Diencephalon (tissue), 1 donor: ENCODE results near the gene PAQR8. TPM values are rescaled to one million over a fixed set of nuclear protein-coding genes. Genes with fewer than 3 reads are reported as not detected.

Source experiments
- total RNA-seq: library from RNA; depleted of rRNA; stranded (reverse); fragments of >200 nt; gene quantifications from one replicate; pipeline ENCODE4 v1.2.3, GENCODE V29; 2014

PAQR8 gene
- total RNA-seq, result 27.9 TPM

GRCh38 chr6:52361945-52362442 is at the start of gene PAQR8:
PAQR8 (plus strand) TSS chr6:52362151; CDS start chr6:52403214, 41,063 bp downstream.

GRCh38 chr6:52419809-52420667 is 58.1 kb downstream of the PAQR8 start, which contains the start of gene EFHC1:
EFHC1 (plus strand) TSS chr6:52420342; CDS start chr6:52420411, 69 bp downstream.

Other genes with a start within 250 kb of the PAQR8 start
- gene IL17A, start 175.8 kb upstream of the PAQR8 start, total RNA-seq, result not detected
- not detected for gene IL17F, start 117.7 kb upstream of the PAQR8 start, total RNA-seq
- gene MCM3, start 77.4 kb upstream of the PAQR8 start, total RNA-seq, result 20.3 TPM
- gene EFHC1, start 58.2 kb downstream of the PAQR8 start, total RNA-seq, result 49.6 TPM
- 2.8 TPM for gene TRAM2, start 214.9 kb downstream of the PAQR8 start, total RNA-seq